ENCODE measurements around the gene DDX3X. TPM values are rescaled to one million over a fixed set of nuclear protein-coding genes. Genes with fewer than 3 reads are reported as not detected.
"Not testable (repeated sequence)": the region's sequence is repeated elsewhere in the genome, so short reads cannot be mapped to it uniquely, and the experiment has no call there.

DDX3X gene
- total RNA-seq (100 to 1,000 TPM; 121 to 157 TPM), polyA plus RNA-seq (ENCODE audit: insufficient read depth, low read depth, low replicate concordance) (133 TPM)
- long read RNA-seq, donor 1, full-length matches to known transcripts = 11 of 26 reads
- long read RNA-seq, donor 1, partial matches to known transcripts = 15 of 26 reads
- long read RNA-seq, donor 1, other reads (novel, unspliced or antisense) = 0 of 26 reads
- long read RNA-seq, donor 2, full-length matches to known transcripts = 19 of 19 reads
- long read RNA-seq, donor 2, partial matches to known transcripts = 0 of 19 reads
- long read RNA-seq, donor 2, other reads (novel, unspliced or antisense) = 0 of 19 reads

DNA sequence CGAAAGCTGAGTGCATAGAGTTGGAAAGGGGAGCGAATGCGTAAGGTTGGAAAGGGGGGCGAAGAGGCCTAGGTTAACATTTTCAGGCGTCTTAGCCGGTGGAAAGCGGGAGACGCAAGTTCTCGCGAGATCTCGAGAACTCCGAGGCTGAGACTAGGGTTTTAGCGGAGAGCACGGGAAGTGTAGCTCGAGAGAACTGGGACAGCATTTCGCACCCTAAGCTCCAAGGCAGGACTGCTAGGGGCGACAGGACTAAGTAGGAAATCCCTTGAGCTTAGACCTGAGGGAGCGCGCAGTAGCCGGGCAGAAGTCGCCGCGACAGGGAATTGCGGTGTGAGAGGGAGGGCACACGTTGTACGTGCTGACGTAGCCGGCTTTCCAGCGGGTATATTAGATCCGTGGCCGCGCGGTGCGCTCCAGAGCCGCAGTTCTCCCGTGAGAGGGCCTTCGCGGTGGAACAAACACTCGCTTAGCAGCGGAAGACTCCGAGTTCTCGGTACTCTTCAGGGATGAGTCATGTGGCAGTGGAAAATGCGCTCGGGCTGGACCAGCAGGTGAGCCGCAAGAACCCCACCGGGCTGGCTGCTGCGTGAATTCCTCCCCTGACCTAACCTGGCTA is at the start of gene DDX3X:
DDX3X (plus strand) TSS at position 419 of the 619 bp plus-strand sequence; CDS start at position 510, 91 bp downstream.
- Histone ChIP-seq H3K4me3 (peak within 1 kb of the TSS; percentile 82 to 91), H3K27me3 (no peaks in the 10 kb centered on the region), H3K4me1 (peaks cover 3% of the 10 kb centered on the region), H3K9me3 (no peaks in the 10 kb centered on the region), H3K27ac (peak within 1 kb of the TSS; percentile 99), H3K36me3 (ENCODE audit: low read depth, missing control alignments) (no peaks in the 10 kb centered on the region)
- WGBS, 2 donors = 0 to 1% methylated on average over 17 of the region's 47 CpGs
- intact Hi-C loops (cut with DNase I; ENCODE audit: low total_unique reads) = no loop called here
- TF ChIP-seq, protein P1, sequence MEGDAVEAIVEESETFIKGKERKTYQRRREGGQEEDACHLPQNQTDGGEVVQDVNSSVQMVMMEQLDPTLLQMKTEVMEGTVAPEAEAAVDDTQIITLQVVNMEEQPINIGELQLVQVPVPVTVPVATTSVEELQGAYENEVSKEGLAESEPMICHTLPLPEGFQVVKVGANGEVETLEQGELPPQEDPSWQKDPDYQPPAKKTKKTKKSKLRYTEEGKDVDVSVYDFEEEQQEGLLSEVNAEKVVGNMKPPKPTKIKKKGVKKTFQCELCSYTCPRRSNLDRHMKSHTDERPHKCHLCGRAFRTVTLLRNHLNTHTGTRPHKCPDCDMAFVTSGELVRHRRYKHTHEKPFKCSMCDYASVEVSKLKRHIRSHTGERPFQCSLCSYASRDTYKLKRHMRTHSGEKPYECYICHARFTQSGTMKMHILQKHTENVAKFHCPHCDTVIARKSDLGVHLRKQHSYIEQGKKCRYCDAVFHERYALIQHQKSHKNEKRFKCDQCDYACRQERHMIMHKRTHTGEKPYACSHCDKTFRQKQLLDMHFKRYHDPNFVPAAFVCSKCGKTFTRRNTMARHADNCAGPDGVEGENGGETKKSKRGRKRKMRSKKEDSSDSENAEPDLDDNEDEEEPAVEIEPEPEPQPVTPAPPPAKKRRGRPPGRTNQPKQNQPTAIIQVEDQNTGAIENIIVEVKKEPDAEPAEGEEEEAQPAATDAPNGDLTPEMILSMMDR (IDR thresholded peaks at IDR 0.05) = no peak
- TF ChIP-seq POLR2A (IDR thresholded peaks at IDR 0.05) = no peak
- peak; percentile 89 for DNase-seq

DNA sequence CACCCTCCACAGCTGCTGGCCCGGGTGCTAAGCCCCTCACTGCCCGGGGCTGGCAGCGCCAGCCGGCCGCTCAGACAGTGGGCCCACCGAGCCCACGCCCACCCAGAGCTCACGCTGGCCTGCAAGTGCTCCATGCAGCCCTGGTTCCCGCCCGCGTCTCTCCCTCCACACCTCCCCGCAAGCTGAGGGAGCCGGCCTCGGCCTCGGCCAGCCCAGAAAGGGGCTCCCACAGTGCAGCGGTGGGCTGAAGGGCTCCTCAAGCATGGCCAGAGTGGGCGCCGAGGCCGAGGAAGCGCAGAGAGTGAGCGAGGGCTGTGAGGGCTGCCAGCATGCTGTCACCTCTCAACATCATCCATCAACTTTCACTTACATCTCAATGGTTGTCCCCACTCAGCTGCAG is 48.0 kb upstream of the DDX3X start:
- WGBS, 2 donors = 89 to 100% methylated on average over 3 to 20 of the region's 21 CpGs
- intact Hi-C loops (cut with DNase I; ENCODE audit: low total_unique reads); H3K4me3 ChIP-seq; H3K27ac ChIP-seq; H3K9me3 ChIP-seq; H3K36me3 ChIP-seq (ENCODE audit: low read depth, missing control alignments); H3K27me3 ChIP-seq; DNase-seq; H3K4me1 ChIP-seq: not testable (repeated sequence)

DNA sequence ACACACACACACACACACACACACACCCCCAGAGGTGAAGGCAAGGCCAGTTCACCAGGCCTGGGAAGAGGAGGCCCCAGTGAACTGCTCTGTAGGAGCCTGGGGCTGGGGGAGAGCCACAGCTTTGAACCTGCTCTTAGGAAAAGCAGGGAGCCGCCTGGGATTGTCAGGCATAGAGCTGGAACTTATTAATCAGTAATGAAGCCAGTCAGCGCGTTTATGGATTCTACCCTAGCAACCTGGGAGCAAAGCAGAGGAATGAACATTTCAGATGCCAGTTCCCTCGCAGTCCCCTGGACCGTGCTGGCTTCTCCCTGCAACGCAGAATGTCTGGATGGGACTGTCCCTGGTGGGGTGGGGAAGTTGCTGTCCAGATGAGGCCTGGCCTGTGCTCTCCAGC is 45.3 kb upstream of the DDX3X start:
- no peaks in the 10 kb centered on the region for H3K9me3 ChIP-seq
- no peak overlapping the region for H3K27ac ChIP-seq
- H3K4me1 ChIP-seq = no peaks in the 10 kb centered on the region
- WGBS, 2 donors = 73 to 77% methylated on average over 3 to 5 of the region's 6 CpGs
- no peaks in the 10 kb centered on the region for H3K36me3 ChIP-seq (ENCODE audit: low read depth, missing control alignments)
- DNase-seq = no peak
- no peak overlapping the region for H3K4me3 ChIP-seq
- no peak for TF ChIP-seq POLR2A (IDR thresholded peaks at IDR 0.05)
- TF ChIP-seq, protein P1 (IDR thresholded peaks at IDR 0.05) = no peak
- no peaks in the 10 kb centered on the region for H3K27me3 ChIP-seq
- intact Hi-C loops (cut with DNase I; ENCODE audit: low total_unique reads) = no loop called here

DNA sequence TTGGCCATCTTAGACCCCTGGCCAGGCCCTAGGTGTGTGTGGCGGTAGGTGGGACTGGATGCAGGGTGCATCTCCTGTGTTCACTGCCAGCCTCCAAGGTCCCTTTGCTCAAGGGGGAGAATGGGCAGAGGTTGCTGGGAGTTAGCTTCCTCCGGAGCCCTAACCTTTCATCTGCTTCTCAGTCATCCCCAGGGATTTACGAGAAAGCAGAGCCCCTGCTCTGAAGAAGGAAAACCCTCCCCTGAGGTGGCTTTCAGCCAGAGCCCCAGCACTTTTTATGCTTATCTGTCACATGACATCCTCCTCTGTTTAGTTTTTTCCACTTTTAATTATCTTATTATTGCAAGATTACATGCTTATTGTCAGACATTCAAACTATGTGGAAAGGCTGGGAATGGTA is 44.9 kb upstream of the DDX3X start:
- intact Hi-C loops (cut with DNase I; ENCODE audit: low total_unique reads) = no loop called here
- no peak for DNase-seq
- Histone ChIP-seq H3K4me3 (no peak overlapping the region), H3K27me3 (no peaks in the 10 kb centered on the region), H3K27ac (no peak overlapping the region), H3K9me3 (no peaks in the 10 kb centered on the region), H3K4me1 (no peaks in the 10 kb centered on the region), H3K36me3 (ENCODE audit: low read depth, missing control alignments) (no peaks in the 10 kb centered on the region)
- 49% methylated on average over 3 of the region's 3 CpGs; no CpG with 5 or more reads in 1 of the 2 donors for whole genome bisulfite sequencing, 2 donors
- TF ChIP-seq POLR2A (IDR thresholded peaks at IDR 0.05) = no peak
- TF ChIP-seq, protein P1 (IDR thresholded peaks at IDR 0.05) = no peak

DNA sequence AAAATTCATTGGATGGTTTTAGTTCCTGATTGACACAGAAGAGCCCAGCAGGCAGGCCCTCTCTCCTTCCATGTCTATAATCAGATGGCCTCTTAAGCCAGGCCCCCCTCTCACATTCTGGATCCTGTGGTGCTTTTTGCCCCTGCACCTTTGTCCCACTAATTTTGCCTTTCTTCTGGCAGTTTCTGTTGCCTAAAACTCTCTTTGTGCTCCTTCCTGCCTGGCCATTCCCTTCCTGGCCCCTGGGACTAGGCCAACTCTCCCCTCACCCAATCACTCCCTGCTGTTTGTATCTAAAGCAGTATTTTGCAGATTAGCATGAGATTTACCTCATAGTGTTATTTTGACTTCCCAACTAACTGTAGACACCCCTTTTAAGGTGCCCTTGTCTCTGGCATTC is 42.7 kb upstream of the DDX3X start:
- DNase-seq = no peak
- intact Hi-C loops (cut with DNase I; ENCODE audit: low total_unique reads) = no loop called here
- H3K4me1 ChIP-seq = no peaks in the 10 kb centered on the region
- H3K4me3 ChIP-seq = no peak overlapping the region
- H3K27me3 ChIP-seq = no peaks in the 10 kb centered on the region
- no peak for TF ChIP-seq POLR2A (IDR thresholded peaks at IDR 0.05)
- H3K36me3 ChIP-seq (ENCODE audit: low read depth, missing control alignments) = no peaks in the 10 kb centered on the region
- H3K27ac ChIP-seq = no peak overlapping the region
- H3K9me3 ChIP-seq = no peaks in the 10 kb centered on the region

Data from testis (tissue), 5 donors.